Amniotic epithelial cell (primary cell): ENCODE results near the gene ZFC3H1.
"Not testable (repeated sequence)": the region's sequence is repeated elsewhere in the genome, so short reads cannot be mapped to it uniquely, and the experiment has no call there.

Source experiments
- DNase-seq: peaks from one replicate; pipeline ENCODE4 v3.0.0-alpha.2; 2010; ENCODE audit warnings: low read depth

Gene ZFC3H1

GRCh38 chr12:71576496-71576895 is 87.2 kb downstream of the ZFC3H1 start:
- DNase-seq = no peak

DNA sequence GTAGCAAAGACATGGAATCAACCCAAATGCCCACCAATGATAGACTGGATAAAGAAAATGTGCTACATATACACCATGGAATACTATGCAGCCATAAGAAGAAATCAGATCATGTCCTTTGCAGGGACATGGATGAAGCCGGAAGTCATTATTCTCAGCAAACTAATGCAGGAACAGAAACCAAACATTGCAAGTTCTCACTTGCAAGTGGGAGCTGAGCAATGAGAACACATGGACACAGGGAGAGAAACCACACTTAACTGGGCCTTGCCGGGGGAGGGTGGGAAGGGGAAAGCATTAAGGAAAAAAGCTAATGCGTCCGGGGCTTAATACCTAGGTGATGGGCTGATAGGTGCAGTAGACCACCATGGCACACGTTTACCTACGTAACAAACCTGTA is 93.8 kb downstream of the ZFC3H1 start:
- not testable (repeated sequence) for DNase-seq

DNA sequence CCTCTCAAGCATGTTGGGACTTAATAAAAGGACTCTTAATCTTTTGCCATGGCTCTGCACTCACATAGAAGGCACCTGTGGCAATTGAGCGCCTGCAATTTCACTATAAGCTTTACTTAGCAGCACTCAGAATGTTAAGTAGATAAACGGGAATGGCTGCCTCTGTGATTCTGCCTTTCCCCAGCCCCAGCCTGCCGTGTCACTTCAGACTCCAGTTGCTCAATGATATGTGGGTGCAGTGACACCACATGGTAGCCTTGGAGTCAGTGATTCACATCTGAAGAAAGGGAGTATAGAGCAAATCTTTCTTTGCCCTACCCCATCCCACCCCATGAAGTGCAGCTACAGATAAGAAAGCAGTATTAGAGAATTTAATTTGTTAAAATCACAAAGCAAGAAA is 96.1 kb downstream of the ZFC3H1 start:
- DNase-seq = no peak

DNA sequence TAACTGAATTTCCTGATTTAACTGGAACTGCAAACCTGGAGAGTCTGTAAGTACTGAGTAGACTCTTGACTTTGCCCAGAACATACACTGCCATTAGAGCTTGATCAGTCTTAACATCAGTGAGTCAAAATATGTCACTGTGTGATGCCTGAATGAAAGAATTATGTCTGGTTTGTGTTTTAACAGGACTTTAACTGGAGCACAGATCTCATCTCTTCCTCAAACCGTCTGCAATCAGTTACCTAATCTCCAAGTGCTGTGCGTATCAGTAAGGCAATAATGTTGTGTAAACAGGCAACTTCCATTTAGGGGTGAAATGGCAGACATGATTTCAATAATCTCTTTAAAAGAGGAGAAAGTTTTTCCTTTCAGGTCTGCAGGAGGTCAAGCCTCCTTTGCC is 97.0 kb downstream of the ZFC3H1 start:
- no peak for DNase-seq

DNA sequence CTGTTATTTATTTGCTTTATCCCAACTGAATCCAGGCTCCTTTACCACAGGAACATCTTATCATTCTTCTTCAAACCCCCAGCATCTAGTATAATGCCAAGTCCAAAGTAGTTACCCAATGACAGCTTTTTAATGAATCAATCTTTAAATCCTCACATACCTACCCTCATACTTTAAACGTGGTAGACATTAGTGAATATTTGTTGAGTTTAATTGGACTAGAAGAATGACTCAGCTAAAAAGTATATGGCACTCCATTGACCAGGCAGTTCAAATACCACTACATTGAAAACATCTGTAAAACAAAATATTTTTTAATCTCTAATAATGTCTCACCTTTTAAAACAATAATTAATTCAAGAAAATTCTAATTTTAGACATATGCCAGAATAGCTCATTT is 98.1 kb downstream of the ZFC3H1 start:
- no peak for DNase-seq

DNA sequence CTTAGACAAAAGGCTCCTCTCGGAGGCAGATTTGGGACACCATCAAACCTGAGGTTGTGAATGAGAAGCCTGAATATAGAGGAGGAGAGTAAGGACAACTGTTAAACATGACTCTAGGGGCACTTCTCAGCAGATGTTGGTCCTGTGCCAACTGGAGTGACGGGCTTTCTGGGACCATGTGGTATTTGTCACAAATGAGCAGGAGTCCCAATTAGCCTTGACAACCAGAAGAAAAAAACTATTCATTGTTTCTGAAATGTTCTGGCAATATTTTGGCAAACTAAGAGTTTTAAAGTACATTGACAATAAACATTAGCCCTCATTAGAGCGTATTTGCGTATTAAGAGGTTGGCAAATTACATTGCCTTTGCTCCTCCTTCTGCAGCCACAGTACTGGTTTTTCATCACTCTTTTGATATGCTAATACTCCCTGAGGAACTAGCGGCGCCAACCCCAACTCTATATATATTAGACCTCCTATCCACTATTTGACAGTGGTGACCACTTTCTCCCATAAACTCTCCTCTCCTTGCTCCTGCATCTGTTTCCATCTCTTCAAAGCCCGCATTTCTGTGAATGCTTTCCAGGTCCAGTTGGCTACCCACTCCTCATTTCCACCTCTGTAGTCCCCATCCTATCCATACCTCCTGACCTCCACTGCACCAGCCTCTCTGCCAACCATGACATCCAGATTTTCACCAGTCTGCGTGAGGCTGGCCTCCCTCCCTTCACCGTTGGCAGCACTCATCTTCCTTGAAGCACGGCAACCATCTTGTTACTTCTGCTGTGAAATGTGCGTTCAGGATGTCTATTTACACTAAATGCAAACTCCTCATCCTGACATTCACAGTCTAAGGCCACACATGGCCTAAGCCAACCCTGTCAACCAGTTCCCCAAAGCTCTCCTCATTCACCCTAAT is 100.7 kb downstream of the ZFC3H1 start:
- DNase-seq = no peak
